ENCODE data around the gene MTARC2. TPM values are rescaled to one million over a fixed set of nuclear protein-coding genes. Genes with fewer than 3 reads are reported as not detected.

MTARC2 gene
- total and polyA plus RNA-seq, 2 donors (not counting 1 experiment from before 2014, with no cell fraction given), result 12.6 to 14.5 TPM

DNA sequence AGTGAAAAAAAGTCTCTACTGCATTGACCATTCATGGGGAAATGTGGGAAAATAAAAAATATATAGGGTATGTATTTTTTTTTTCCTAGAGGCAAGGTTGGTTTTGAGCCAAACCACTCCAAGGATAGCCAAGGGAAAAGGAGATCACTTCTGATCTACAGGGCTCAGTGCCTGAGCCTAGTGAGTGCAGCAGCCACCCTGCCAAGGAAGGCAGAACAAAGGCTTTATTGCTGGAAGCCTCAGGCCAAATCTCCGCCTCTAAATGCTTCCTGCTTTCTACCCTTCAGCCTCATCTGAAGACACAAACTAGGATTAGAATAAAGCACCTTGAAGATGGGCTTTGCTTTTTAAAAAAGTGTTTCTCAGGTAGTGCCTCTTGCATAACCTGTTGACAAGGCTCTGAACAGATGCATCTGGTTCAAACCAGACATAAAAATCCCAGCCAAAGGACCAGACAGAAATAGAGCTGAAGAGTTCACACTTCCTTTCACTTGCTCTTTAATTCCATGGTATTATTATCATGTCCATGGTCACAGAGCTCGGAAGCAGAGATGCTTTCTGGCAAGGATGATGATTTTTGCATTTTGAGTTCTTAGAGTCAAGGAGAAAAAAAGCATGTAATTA is 47.5 kb upstream of the MTARC2 start:
- H3K27ac ChIP-seq (ENCODE audit: insufficient read depth, low read length), result no peak overlapping the region
- H3K36me3 ChIP-seq (ENCODE audit: control insufficient read depth, insufficient read depth, low read length), result no peaks in the 10 kb centered on the region
- H3K79me2 ChIP-seq (ENCODE audit: control insufficient read depth, insufficient read depth, low read length), result no peaks in the 10 kb centered on the region
- no peak overlapping the region for H3K4me3 ChIP-seq (replicated peaks in 1 of 4; ENCODE audit: control extremely low read depth in 1 of 4, insufficient read depth in 1 of 4, low read depth in 3 of 4, low read length in 4 of 4)
- H3K4me1 ChIP-seq (ENCODE audit: control insufficient read depth, extremely low read depth, insufficient read depth, low read length), result no peaks in the 10 kb centered on the region
- no peak overlapping the region for H3K4me2 ChIP-seq (ENCODE audit: extremely low read depth, insufficient read depth, low read length)
- no peak overlapping the region for H2AFZ ChIP-seq (ENCODE audit: low read length)
- no peak overlapping the region for H3K9ac ChIP-seq (ENCODE audit: insufficient read depth, low read length)
- no peaks in the 10 kb centered on the region for H3K27me3 ChIP-seq (ENCODE audit: control insufficient read depth, insufficient read depth, low read length)
- H4K20me1 ChIP-seq (ENCODE audit: control insufficient read depth, extremely low read depth, insufficient read depth, low read length), result no peaks in the 10 kb centered on the region
- no peaks in the 10 kb centered on the region for H3K9me3 ChIP-seq (ENCODE audit: control insufficient read depth, insufficient read depth, low read depth, low read length)
- no peak for DNase-seq (ENCODE audit: low read depth in 2 of 2)
- TF ChIP-seq EZH2 (IDR thresholded peaks at IDR 0.05; ENCODE audit: low read length, missing control alignments) (no peak), CTCF (conservative IDR thresholded peaks at IDR 0.05 in 1 of 2, IDR thresholded peaks at IDR 0.05 in 1 of 2; ENCODE audit: low read depth in 1 of 2, low read length in 2 of 2) (no peak)

DNA sequence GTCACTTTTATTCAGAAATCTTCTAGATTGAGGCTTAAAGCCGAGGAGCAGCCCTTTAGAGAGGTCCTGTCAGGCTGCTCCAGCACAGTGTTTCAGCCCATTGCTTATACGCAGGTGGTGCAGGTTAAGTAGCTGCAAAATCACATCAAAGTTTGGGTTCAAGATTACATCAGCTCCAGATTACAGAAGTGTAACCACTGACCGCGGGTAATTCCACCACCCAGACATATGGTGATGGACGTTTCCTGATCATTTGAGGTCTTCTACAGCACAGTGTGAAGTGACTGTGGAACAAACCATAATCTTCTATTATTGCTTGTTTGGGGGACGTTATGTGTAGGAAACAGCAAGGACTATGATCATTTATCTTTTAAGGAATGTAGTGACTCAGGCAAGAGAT is 46.1 kb upstream of the MTARC2 start:
- no peak overlapping the region for H3K4me3 ChIP-seq (replicated peaks in 1 of 4; ENCODE audit: control extremely low read depth in 1 of 4, insufficient read depth in 1 of 4, low read depth in 3 of 4, low read length in 4 of 4)
- no peak for TF ChIP-seq EZH2 (IDR thresholded peaks at IDR 0.05; ENCODE audit: low read length, missing control alignments)
- TF ChIP-seq CTCF (conservative IDR thresholded peaks at IDR 0.05 in 1 of 2, IDR thresholded peaks at IDR 0.05 in 1 of 2; ENCODE audit: low read depth in 1 of 2, low read length in 2 of 2), result no peak
- H3K4me1 ChIP-seq (ENCODE audit: control insufficient read depth, extremely low read depth, insufficient read depth, low read length), result no peaks in the 10 kb centered on the region
- no peak overlapping the region for H2AFZ ChIP-seq (ENCODE audit: low read length)
- no peak for DNase-seq (ENCODE audit: low read depth in 2 of 2)
- no peak overlapping the region for H3K9ac ChIP-seq (ENCODE audit: insufficient read depth, low read length)
- H3K27me3 ChIP-seq (ENCODE audit: control insufficient read depth, insufficient read depth, low read length), result no peaks in the 10 kb centered on the region
- no peaks in the 10 kb centered on the region for H3K36me3 ChIP-seq (ENCODE audit: control insufficient read depth, insufficient read depth, low read length)
- no peak overlapping the region for H3K4me2 ChIP-seq (ENCODE audit: extremely low read depth, insufficient read depth, low read length)
- no peak overlapping the region for H3K27ac ChIP-seq (ENCODE audit: insufficient read depth, low read length)
- H3K79me2 ChIP-seq (ENCODE audit: control insufficient read depth, insufficient read depth, low read length), result no peaks in the 10 kb centered on the region
- H4K20me1 ChIP-seq (ENCODE audit: control insufficient read depth, extremely low read depth, insufficient read depth, low read length), result no peaks in the 10 kb centered on the region
- H3K9me3 ChIP-seq (ENCODE audit: control insufficient read depth, insufficient read depth, low read depth, low read length), result no peaks in the 10 kb centered on the region

DNA sequence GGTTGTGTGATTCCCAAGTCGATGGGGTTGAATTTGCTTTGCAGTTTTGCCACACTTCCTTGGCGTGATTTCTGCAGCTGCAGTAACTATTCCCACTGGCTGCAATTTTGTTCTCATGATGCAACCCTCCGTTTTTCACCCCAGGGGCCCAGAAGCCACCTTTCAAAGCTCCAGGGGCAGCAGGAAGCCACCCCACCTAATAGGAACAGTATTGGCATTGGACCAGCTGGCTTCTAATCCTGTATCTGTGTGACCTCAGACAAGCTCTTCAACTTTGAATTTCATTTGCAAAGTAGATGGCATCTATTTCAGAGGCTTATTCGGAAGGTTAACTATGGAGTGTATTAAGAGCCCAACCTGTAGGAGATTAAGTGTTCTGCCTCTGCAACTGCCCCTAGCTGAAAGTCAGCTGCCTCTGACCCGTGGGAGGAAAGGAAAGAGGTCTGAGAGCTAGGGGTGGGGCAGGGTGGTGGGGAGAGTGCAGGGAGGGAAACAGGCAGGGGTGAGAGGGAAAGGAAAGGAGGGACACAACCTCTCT is 45.3 kb upstream of the MTARC2 start:
- no peak for DNase-seq (ENCODE audit: low read depth in 2 of 2)
- Histone ChIP-seq H3K27ac (ENCODE audit: insufficient read depth, low read length) (no peak overlapping the region), H3K4me1 (ENCODE audit: control insufficient read depth, extremely low read depth, insufficient read depth, low read length) (no peaks in the 10 kb centered on the region), H3K36me3 (ENCODE audit: control insufficient read depth, insufficient read depth, low read length) (no peaks in the 10 kb centered on the region), H3K27me3 (ENCODE audit: control insufficient read depth, insufficient read depth, low read length) (no peaks in the 10 kb centered on the region), H3K9ac (ENCODE audit: insufficient read depth, low read length) (no peak overlapping the region), H3K79me2 (ENCODE audit: control insufficient read depth, insufficient read depth, low read length) (no peaks in the 10 kb centered on the region), H2AFZ (ENCODE audit: low read length) (no peak overlapping the region), H3K9me3 (ENCODE audit: control insufficient read depth, insufficient read depth, low read depth, low read length) (no peaks in the 10 kb centered on the region), H3K4me3 (replicated peaks in 1 of 4; ENCODE audit: control extremely low read depth in 1 of 4, insufficient read depth in 1 of 4, low read depth in 3 of 4, low read length in 4 of 4) (no peak overlapping the region), H4K20me1 (ENCODE audit: control insufficient read depth, extremely low read depth, insufficient read depth, low read length) (no peaks in the 10 kb centered on the region), H3K4me2 (ENCODE audit: extremely low read depth, insufficient read depth, low read length) (no peak overlapping the region)
- TF ChIP-seq EZH2 (IDR thresholded peaks at IDR 0.05; ENCODE audit: low read length, missing control alignments) (no peak), CTCF (conservative IDR thresholded peaks at IDR 0.05 in 1 of 2, IDR thresholded peaks at IDR 0.05 in 1 of 2; ENCODE audit: low read depth in 1 of 2, low read length in 2 of 2) (no peak)
